ENCODE data around the gene MGAT3.

MGAT3 gene

DNA sequence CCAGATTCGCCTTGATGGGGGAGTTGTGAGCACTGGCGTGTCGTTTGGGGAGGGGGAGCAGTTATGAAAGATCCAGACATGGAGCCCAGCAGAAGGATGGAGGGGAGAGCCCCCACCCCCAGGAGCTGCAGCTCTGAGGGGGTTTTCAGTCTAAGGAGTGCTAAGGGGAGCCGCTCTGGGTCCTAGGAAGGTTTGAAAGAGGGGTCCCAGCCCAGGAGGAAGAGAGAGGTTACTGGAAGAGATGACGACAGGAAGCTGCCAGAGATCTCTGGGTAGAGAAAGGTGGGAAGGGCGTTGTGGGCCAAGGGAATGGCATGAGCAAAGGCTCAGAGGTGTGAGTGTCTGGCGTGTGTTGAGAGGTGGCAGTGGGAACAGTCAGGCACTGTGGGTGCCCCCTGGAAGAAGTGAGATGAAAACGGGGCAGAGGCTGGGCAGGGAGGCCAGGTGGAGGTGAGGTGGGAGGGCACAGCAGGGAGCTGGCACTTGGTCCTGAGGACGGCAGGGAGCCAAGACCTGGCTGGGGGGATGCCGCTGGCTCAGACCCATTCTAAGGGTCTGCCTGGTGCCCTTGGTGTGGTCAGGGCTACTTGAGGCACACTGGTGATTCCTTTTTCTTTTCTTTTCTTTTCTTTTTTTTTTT is 1.8 kb downstream of the MGAT3 start:
- no peak for TF ChIP-seq GABPA (IDR thresholded peaks at IDR 0.05; ENCODE audit: low read depth)
- no peak for TF ChIP-seq REST (IDR thresholded peaks at IDR 0.05; ENCODE audit: insufficient replicate concordance, low read depth)
- TF ChIP-seq, protein P1, sequence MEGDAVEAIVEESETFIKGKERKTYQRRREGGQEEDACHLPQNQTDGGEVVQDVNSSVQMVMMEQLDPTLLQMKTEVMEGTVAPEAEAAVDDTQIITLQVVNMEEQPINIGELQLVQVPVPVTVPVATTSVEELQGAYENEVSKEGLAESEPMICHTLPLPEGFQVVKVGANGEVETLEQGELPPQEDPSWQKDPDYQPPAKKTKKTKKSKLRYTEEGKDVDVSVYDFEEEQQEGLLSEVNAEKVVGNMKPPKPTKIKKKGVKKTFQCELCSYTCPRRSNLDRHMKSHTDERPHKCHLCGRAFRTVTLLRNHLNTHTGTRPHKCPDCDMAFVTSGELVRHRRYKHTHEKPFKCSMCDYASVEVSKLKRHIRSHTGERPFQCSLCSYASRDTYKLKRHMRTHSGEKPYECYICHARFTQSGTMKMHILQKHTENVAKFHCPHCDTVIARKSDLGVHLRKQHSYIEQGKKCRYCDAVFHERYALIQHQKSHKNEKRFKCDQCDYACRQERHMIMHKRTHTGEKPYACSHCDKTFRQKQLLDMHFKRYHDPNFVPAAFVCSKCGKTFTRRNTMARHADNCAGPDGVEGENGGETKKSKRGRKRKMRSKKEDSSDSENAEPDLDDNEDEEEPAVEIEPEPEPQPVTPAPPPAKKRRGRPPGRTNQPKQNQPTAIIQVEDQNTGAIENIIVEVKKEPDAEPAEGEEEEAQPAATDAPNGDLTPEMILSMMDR (IDR thresholded peaks at IDR 0.05; ENCODE audit: insufficient read depth, low read length): no peak
- no peak for TF ChIP-seq POLR2AphosphoS5 (IDR thresholded peaks at IDR 0.05; ENCODE audit: low read depth)
- Histone ChIP-seq H3K4me3 (replicated peaks; ENCODE audit: insufficient read depth, low read length) (no peak overlapping the region), H3K27ac (replicated peaks) (no peak overlapping the region), H3K27me3 (ENCODE audit: insufficient read depth, poor library complexity, severe bottlenecking) (peaks cover 3% of the 10 kb centered on the region)
- DNase-seq (ENCODE audit: low read depth in 1 of 2, low spot score in 1 of 2): no peak

DNA sequence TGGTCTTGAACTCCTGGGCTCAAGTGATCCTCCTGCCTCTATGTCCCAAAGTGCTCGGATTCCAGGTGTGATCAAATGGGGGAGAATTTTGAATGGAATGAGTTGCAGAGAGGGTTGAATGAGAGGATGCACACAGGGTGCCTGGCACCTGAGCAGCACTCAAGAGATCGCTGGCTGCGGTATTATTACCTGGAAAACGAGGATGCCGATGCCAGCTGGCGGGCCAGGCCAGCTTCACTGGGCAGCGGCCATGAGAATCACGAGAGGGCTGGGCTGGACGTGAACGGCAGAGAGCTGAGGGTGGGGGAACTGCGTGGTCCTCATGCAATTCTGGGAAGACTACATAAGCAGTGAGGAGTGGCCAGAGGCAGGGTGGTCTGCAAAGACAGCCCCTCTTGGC is 2.9 kb downstream of the MGAT3 start:
- TF ChIP-seq, protein P1 (IDR thresholded peaks at IDR 0.05; ENCODE audit: insufficient read depth, low read length): no peak
- Histone ChIP-seq H3K27me3 (ENCODE audit: insufficient read depth, poor library complexity, severe bottlenecking) (peaks cover 3% of the 10 kb centered on the region), H3K4me3 (replicated peaks; ENCODE audit: insufficient read depth, low read length) (no peak overlapping the region), H3K27ac (replicated peaks) (no peak overlapping the region)
- DNase-seq (ENCODE audit: low read depth in 1 of 2, low spot score in 1 of 2): no peak

DNA sequence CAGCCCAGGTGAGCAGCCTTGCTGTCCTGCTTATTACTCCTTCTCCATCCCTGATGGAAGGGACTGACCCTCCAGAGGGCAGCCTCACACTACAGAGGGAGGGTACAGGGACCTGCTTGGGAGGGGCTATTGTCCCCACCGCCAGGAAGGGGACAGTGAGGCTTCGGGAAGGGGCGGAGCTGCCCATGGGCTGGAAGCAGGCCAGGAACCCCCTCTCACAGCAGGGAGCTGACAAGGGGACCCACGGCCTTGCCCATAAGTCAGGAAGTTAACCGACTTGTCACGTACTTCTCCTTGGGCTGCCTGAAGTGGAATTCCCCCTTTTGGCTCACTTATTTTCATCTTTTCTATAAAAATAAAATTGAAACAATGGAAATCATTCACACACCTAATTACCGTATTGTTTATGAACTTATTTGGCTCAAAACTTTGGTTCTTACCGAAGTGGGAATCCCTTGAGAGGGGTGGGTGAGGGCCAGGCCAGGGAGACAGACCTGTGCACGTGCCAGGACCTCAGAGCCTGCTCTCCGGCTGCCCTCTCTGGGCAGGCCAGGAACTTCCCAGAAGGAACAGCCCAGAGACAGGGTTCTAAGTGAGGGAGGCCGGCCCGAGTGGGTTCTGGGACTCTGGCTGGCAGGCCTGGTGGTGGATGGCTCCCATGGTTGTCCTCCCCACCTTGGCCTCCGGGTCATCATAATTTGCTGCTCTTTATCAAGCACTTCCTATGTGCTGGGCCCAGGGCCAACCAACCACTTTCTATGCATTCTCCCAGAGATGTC is 5.8 kb downstream of the MGAT3 start:
- no peak overlapping the region for H3K4me3 ChIP-seq (replicated peaks; ENCODE audit: insufficient read depth, low read length)
- DNase-seq (ENCODE audit: low read depth in 1 of 2, low spot score in 1 of 2): no peak
- TF ChIP-seq GABPA (IDR thresholded peaks at IDR 0.05; ENCODE audit: low read depth) (no peak), REST (IDR thresholded peaks at IDR 0.05; ENCODE audit: insufficient replicate concordance, low read depth) (no peak)
- H3K27me3 ChIP-seq (ENCODE audit: insufficient read depth, poor library complexity, severe bottlenecking): peaks cover 3% of the 10 kb centered on the region
- H3K27ac ChIP-seq (replicated peaks): peak overlapping the region; percentile 2; the same call in 1 of the 2 replicates

- Histone ChIP-seq H3K27ac (replicated peaks) (no peak overlapping the region; the same call in 1 of the 2 replicates), H3K4me3 (replicated peaks; ENCODE audit: insufficient read depth, low read length) (no peak overlapping the region), H3K27me3 (ENCODE audit: insufficient read depth, poor library complexity, severe bottlenecking) (no peaks in the 10 kb centered on the region)
- TF ChIP-seq GABPA (IDR thresholded peaks at IDR 0.05; ENCODE audit: low read depth) (no peak), REST (IDR thresholded peaks at IDR 0.05; ENCODE audit: insufficient replicate concordance, low read depth) (no peak), SPI1 (IDR thresholded peaks at IDR 0.05; ENCODE audit: borderline replicate concordance, low read depth) (no peak), POLR2AphosphoS5 (IDR thresholded peaks at IDR 0.05; ENCODE audit: low read depth) (no peak)
- TF ChIP-seq, protein P1 (IDR thresholded peaks at IDR 0.05; ENCODE audit: insufficient read depth, low read length): no peak
- no peak for DNase-seq (ENCODE audit: low read depth in 1 of 2, low spot score in 1 of 2)
These were observed 6.5 kb downstream of the MGAT3 start for GRCh38 chr22:39463277-39463676.
